ENCODE results near the gene DTX2.
A peak's percentile ranks its signal among the peaks of the same experiment; 100 is the strongest.
"Not testable (repeated sequence)": the region's sequence is repeated elsewhere in the genome, so short reads cannot be mapped to it uniquely, and the experiment has no call there.

Gene DTX2

DNA sequence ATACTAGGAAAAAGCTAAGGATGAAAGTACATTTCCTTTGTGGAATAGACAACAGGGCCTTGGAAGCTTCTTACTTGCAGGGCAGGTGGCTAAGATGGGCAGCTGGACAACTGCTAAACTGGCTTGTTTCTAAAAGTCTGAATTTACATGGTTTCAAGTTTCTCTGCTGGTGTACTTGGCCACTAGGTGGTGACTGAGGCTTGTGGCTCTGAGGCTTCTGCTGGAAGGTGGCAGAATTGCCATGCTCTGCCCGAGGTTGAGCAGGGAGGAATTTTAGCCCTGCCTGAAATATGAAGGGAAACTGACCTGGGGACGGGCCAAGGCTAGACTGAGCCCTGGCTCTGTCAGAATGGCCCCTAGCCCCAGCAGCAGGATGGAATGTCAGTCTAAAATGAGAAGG lies 23.6 kb upstream of the DTX2 start:
- peak; percentile 69 for TF ChIP-seq CTCF (IDR thresholded peaks at IDR 0.05; ENCODE audit: control insufficient read depth, insufficient read depth, low read depth, low read length, missing control alignments)
- DNase-seq (ENCODE audit: low read depth): peak; percentile 55
- not testable (repeated sequence) for H3K4me3 ChIP-seq (ENCODE audit: control insufficient read depth, low read depth, low read length)

GRCh38 chr7:76439120-76439888 lies 22.2 kb upstream of the DTX2 start:
- not testable (repeated sequence) for DNase-seq (ENCODE audit: low read depth); H3K4me3 ChIP-seq (ENCODE audit: control insufficient read depth, low read depth, low read length)

- H3K4me3 ChIP-seq (ENCODE audit: control insufficient read depth, low read depth, low read length); DNase-seq (ENCODE audit: low read depth): not testable (repeated sequence)
Measured at GRCh38 chr7:76440404-76440803, 21.1 kb upstream of the DTX2 start.

GRCh38 chr7:76441792-76442191 lies 19.7 kb upstream of the DTX2 start:
- H3K4me3 ChIP-seq (ENCODE audit: control insufficient read depth, low read depth, low read length); DNase-seq (ENCODE audit: low read depth): not testable (repeated sequence)

GRCh38 chr7:76442664-76443446 lies 18.7 kb upstream of the DTX2 start:
- H3K4me3 ChIP-seq (ENCODE audit: control insufficient read depth, low read depth, low read length); DNase-seq (ENCODE audit: low read depth): not testable (repeated sequence)

DNA sequence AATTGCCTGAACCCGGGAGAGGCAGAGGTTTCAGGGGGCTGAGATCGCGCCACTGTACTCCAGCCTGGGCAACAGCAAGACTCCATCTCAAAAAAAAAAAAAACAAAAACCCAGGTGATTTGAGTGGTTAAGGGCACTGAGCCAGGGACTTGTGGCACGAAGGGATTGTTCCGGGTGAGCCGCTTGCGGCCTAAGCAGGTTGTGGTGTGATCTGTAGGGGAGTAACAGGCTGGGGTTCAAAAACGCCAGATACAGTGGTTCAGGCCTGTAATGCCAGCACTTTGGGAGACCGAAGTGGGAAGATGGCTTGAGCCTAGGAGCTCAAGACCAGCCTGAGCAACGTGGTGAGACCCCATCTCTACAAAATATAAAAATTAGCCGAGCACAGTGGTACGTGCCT lies 17.7 kb upstream of the DTX2 start:
- not testable (repeated sequence) for DNase-seq (ENCODE audit: low read depth); H3K4me3 ChIP-seq (ENCODE audit: control insufficient read depth, low read depth, low read length)

- H3K4me3 ChIP-seq (ENCODE audit: control insufficient read depth, low read depth, low read length); DNase-seq (ENCODE audit: low read depth): not testable (repeated sequence)
Measured at GRCh38 chr7:76445577-76446008, 15.9 kb upstream of the DTX2 start.

DNA sequence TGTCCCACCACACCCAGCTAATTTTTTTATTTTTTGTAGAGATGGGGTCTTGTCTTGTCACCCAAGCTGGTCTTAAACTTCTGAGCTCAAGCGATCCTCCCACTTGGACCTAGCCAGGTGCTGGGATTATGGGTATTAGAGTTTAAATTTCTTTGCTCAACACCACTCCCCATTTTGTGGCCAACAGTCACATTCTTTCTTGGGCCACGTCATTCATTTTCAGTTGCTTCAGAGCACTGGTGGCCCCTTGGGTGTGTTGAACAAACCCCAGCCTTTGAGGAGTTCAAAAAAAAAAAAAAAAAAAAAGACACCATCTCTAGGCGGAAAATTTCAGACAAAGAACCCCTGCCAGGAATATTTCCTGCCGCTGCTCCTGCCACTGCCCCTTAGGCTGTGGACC lies 4.5 kb upstream of the DTX2 start:
- DNase-seq (ENCODE audit: low read depth); H3K4me3 ChIP-seq (ENCODE audit: control insufficient read depth, low read depth, low read length): not testable (repeated sequence)

GRCh38 chr7:76458504-76458903 lies 3.0 kb upstream of the DTX2 start:
- not testable (repeated sequence) for H3K4me3 ChIP-seq (ENCODE audit: control insufficient read depth, low read depth, low read length); DNase-seq (ENCODE audit: low read depth)

DNA sequence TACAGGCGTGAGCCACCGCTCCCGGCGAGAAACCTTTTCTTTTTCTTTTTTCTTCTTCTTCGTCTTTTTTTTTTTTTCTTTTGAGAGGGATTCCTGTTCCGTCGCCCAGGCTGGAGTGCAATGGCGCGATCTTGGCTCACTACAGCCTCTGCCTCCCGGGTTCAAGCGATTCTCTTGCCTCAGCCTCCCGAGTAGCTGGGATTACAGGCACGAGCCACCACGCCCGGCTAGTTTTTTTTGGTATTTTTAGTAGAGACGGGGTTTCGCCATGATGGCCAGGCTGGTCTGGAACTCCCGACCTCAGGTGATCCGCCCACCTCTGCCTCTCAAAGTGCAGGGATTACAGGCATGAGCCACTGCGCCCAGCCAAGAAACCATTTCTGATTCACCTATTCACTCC lies 742 bp upstream of the DTX2 start:
- not testable (repeated sequence) for H3K4me3 ChIP-seq (ENCODE audit: control insufficient read depth, low read depth, low read length); DNase-seq (ENCODE audit: low read depth)

DNA sequence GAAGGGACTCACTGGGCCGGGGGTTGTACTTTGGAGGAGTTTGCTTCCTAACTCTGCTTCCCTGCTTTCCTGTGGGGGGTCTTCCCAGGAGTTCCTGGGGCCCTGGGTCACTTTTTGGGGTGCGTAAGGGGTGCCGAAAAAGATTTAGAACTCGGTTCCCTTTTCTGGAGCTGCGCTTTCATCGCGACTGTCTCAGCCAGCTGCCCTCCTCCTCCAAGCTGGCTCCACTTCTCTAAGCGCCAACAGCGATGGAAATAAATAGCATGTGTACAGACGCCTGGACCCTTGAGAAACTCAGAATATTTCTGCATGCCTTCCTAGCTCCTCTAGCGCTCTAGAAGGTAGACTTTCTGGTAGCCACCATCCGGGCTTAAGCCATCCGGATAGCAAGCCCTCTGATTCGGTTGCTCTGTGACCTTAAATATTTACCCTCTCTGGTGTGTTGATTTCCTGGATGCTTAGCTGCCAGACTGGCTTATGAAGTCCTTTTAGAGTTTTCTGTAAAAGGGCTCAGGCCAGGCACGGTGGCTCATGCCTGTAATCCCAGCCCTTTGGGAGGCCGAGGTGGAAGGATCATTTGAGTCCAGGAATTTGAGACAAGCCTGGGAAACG lies 868 bp downstream of the DTX2 start:
- not testable (repeated sequence) for H3K4me3 ChIP-seq (ENCODE audit: control insufficient read depth, low read depth, low read length); DNase-seq (ENCODE audit: low read depth)

GRCh38 chr7:76464959-76465358 lies 3.5 kb downstream of the DTX2 start:
- DNase-seq (ENCODE audit: low read depth); H3K4me3 ChIP-seq (ENCODE audit: control insufficient read depth, low read depth, low read length): not testable (repeated sequence)

DNA sequence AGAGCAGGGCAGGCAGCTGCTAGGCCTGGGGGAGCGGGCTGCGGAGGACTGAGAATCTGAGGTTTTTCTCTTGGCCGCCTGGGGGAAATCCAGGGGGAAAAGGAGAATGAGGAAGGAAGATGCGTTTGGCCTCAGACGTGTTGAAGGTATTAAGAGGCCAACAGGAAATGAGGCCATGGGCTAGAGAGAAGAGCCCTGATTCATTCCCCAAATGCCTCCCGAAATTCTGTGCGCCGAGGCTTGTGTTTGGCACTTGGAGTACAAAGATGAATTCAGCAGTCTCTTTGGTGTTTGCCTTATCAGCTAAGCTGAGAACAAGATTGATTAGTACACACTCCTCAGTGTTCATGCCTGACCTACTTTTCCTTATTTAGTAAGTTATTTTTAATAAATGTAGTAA lies 4.4 kb downstream of the DTX2 start:
- not testable (repeated sequence) for DNase-seq (ENCODE audit: low read depth); H3K4me3 ChIP-seq (ENCODE audit: control insufficient read depth, low read depth, low read length)

GRCh38 chr7:76467743-76468404 lies 6.4 kb downstream of the DTX2 start:
- not testable (repeated sequence) for H3K4me3 ChIP-seq (ENCODE audit: control insufficient read depth, low read depth, low read length); DNase-seq (ENCODE audit: low read depth)

GRCh38 chr7:76471556-76472221 lies 10.2 kb downstream of the DTX2 start:
- not testable (repeated sequence) for DNase-seq (ENCODE audit: low read depth); H3K4me3 ChIP-seq (ENCODE audit: control insufficient read depth, low read depth, low read length)

DNA sequence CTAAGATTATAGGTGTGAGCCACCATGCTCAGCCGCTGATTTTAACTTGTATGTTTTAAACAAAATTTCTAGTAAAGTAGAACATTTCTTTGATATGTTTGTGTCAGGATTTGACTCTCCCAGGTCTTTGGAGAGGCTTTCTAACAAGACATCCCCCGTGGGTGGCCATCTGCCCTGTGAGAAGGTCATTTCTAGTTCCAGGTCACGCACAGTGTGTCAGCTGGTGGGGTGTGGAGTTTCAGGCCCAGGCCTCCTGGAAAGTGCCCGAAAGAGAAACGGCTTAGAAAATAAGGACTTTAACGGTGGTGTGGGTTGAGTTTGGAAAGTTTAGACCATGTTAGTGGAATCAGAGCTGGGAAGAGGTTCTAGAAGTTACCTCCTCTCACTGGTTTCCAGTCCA lies 11.6 kb downstream of the DTX2 start:
- not testable (repeated sequence) for H3K4me3 ChIP-seq (ENCODE audit: control insufficient read depth, low read depth, low read length); DNase-seq (ENCODE audit: low read depth)

DNA sequence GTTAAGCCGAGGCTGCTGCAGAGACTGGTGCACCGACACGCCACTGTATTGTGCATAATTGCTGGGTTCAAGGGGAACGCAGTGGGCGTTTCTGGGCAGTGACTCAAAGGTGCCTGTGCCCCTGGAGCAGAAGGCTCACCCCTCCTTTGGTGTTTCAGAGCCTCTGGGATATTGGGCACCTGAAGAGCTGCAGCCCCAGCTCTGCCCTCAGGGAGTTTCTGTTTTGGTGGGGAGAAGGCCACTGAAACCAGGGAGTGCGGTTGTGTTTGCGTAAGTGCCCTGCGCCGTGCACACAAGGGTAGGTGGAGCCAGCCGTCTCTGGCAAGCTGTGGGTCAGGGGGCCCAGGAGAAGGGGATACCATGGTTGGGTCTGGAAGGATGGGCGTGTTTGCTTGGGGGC lies 14.8 kb downstream of the DTX2 start:
- DNase-seq (ENCODE audit: low read depth); H3K4me3 ChIP-seq (ENCODE audit: control insufficient read depth, low read depth, low read length): not testable (repeated sequence)
